Smooth muscle cell (in vitro differentiated cells): ENCODE results near the gene CYB5B. TPM values are rescaled to one million over a fixed set of nuclear protein-coding genes. Genes with fewer than 3 reads are reported as not detected.
A peak's percentile ranks its signal among the peaks of the same experiment; 100 is the strongest.

Experiments
- DNase-seq: peaks from one replicate; lab custom pipeline; 2025; ENCODE audit not compliant: unreplicated experiment; lab: John Stamatoyannopoulos, UW
- H2AFZ ChIP-seq: fragments of 200-600 bp; sonication (generic); 2 replicates; pipeline ENCODE4 v1.6.0; 2016; ENCODE audit warnings: antibody characterized with exemption, low read depth, mild to moderate bottlenecking
- H3F3A ChIP-seq: fragments of 200-600 bp; sonication (generic); 2 replicates; pipeline ENCODE4 v1.6.0; 2017; ENCODE audit warnings: antibody characterized with exemption, low read depth
- H3K27ac ChIP-seq: fragments of 200-600 bp; sonication (generic); 2 replicates; pipeline ENCODE4 v1.5.1; 2016; ENCODE audit warnings: low read depth, mild to moderate bottlenecking
- H3K27me3 ChIP-seq: fragments of 200-600 bp; sonication (generic); 2 replicates; pipeline ENCODE4 v1.6.1; 2016; ENCODE audit warnings: low read depth, mild to moderate bottlenecking
- H3K36me3 ChIP-seq: fragments of 200-600 bp; sonication (generic); 2 replicates; pipeline ENCODE4 v1.5.1; 2016; ENCODE audit warnings: low read depth
- H3K4me1 ChIP-seq: fragments of 200-600 bp; sonication (generic); 2 replicates; pipeline ENCODE4 v1.5.1; 2016; ENCODE audit warnings: low read depth
- H3K4me2 ChIP-seq: fragments of 200-600 bp; sonication (generic); 2 replicates; pipeline ENCODE4 v1.6.0; 2016; ENCODE audit warnings: mild to moderate bottlenecking
- H3K4me3 ChIP-seq: fragments of 200-600 bp; sonication (generic); 2 replicates; pipeline ENCODE4 v1.5.1; 2016; ENCODE audit warnings: mild to moderate bottlenecking
- H3K79me2 ChIP-seq: fragments of 200-600 bp; sonication (generic); 2 replicates; pipeline ENCODE4 v1.6.0; 2016; ENCODE audit warnings: low read depth, mild to moderate bottlenecking
- H3K9ac ChIP-seq: fragments of 200-600 bp; sonication (generic); 2 replicates; pipeline ENCODE4 v1.6.0; 2016; ENCODE audit warnings: low read depth
- H3K9me3 ChIP-seq: fragments of 200-600 bp; sonication (generic); replicated peaks from 2 replicates; pipeline ENCODE4 v1.5.1; 2016; ENCODE audit warnings: low read depth
- H4K20me1 ChIP-seq: fragments of 200-600 bp; sonication (generic); 2 replicates; pipeline ENCODE4 v1.6.0; 2016; ENCODE audit warnings: low read depth
- CTCF ChIP-seq: fragments of 200-600 bp; sonication (generic); IDR thresholded peaks from 2 replicates; pipeline ENCODE4 v1.5.1; 2017; ENCODE audit warnings: borderline replicate concordance, mild to moderate bottlenecking, antibody characterized with exemption; ENCODE audit not compliant: insufficient read depth, poor library complexity, severe bottlenecking
- WGBS: methylation state at CpG from one replicate; pipeline ENCODE4 v1.1.7; 2016; ENCODE audit warnings: low lambda C conversion rate; 5-methylcytosine and 5-hydroxymethylcytosine counted together
- polyA plus RNA-seq: library from polyadenylated mRNA; unstranded; fragments of >200 nt; fragmentation: Nextera tagmentation; extraction: Ambion mirVana; gene quantifications from 2 replicates; pipeline ENCODE4 v1.2.1, GENCODE V29; 2016
- total RNA-seq: library from RNA; depleted of rRNA; stranded (reverse); fragments of >200 nt; gene quantifications from 2 replicates; pipeline ENCODE4 v1.2.3, GENCODE V29; 2014

The CYB5B gene
- total and polyA plus RNA-seq, 2 experiments from 2014 or later, result 64.0 to 99.8 TPM

GRCh38 chr16:69465083-69465721 is 40.8 kb downstream of the CYB5B start:
- H3K9me3 ChIP-seq, result no peaks in the 10 kb centered on the region
- H3K4me3 ChIP-seq, result no peak overlapping the region
- no peaks in the 10 kb centered on the region for H3K27me3 ChIP-seq
- no peak overlapping the region for H2AFZ ChIP-seq
- no peak overlapping the region for H3K4me2 ChIP-seq
- no peak for DNase-seq
- no peaks in the 10 kb centered on the region for H3K4me1 ChIP-seq
- TF ChIP-seq CTCF, result no peak
- peaks cover 9% of the 10 kb centered on the region for H3F3A ChIP-seq
- 53% methylated on average over 6 of the region's 6 CpGs for WGBS
- H3K27ac ChIP-seq, result peak overlapping the region; percentile 11
- H3K36me3 ChIP-seq, result no peaks in the 10 kb centered on the region
- H3K9ac ChIP-seq, result no peak overlapping the region
- no peaks in the 10 kb centered on the region for H4K20me1 ChIP-seq
- H3K79me2 ChIP-seq, result no peaks in the 10 kb centered on the region

- H3F3A ChIP-seq, result peaks cover 9% of the 10 kb centered on the region
- WGBS, result 92% methylated on average over 6 of the region's 6 CpGs
- no peaks in the 10 kb centered on the region for H3K79me2 ChIP-seq
- DNase-seq, result no peak
- no peak for TF ChIP-seq CTCF
- H3K4me3 ChIP-seq, result no peak overlapping the region
- H4K20me1 ChIP-seq, result no peaks in the 10 kb centered on the region
- H3K27me3 ChIP-seq, result no peaks in the 10 kb centered on the region
- no peak overlapping the region for H2AFZ ChIP-seq
- H3K4me2 ChIP-seq, result no peak overlapping the region
- no peaks in the 10 kb centered on the region for H3K36me3 ChIP-seq
- H3K9ac ChIP-seq, result no peak overlapping the region
- peak overlapping the region; percentile 11 for H3K27ac ChIP-seq
- no peaks in the 10 kb centered on the region for H3K4me1 ChIP-seq
- H3K9me3 ChIP-seq, result no peaks in the 10 kb centered on the region
These were observed 41.5 kb downstream of the CYB5B start for GRCh38 chr16:69465881-69466280.

- Histone ChIP-seq H3K9me3 (no peaks in the 10 kb centered on the region), H3K4me3 (no peak overlapping the region), H3K4me1 (no peaks in the 10 kb centered on the region), H3K79me2 (no peaks in the 10 kb centered on the region), H3F3A (peaks cover 9% of the 10 kb centered on the region), H3K4me2 (no peak overlapping the region), H4K20me1 (no peaks in the 10 kb centered on the region), H2AFZ (no peak overlapping the region), H3K27ac (no peak overlapping the region), H3K9ac (no peak overlapping the region), H3K27me3 (no peaks in the 10 kb centered on the region), H3K36me3 (no peaks in the 10 kb centered on the region)
- no peak for DNase-seq
- 67% methylated on average over 2 of the region's 2 CpGs for WGBS
- TF ChIP-seq CTCF, result no peak
These were observed 42.1 kb downstream of the CYB5B start for GRCh38 chr16:69466547-69466946.

GRCh38 chr16:69467080-69467479 is 42.7 kb downstream of the CYB5B start:
- no peak overlapping the region for H3K4me3 ChIP-seq
- no peak overlapping the region for H3K9ac ChIP-seq
- no peaks in the 10 kb centered on the region for H4K20me1 ChIP-seq
- H2AFZ ChIP-seq, result no peak overlapping the region
- H3K9me3 ChIP-seq, result no peaks in the 10 kb centered on the region
- 94% methylated on average over 1 of the region's 1 CpG for WGBS
- H3K36me3 ChIP-seq, result no peaks in the 10 kb centered on the region
- no peaks in the 10 kb centered on the region for H3K79me2 ChIP-seq
- H3K27me3 ChIP-seq, result no peaks in the 10 kb centered on the region
- no peak for TF ChIP-seq CTCF
- no peak overlapping the region for H3K27ac ChIP-seq
- no peak overlapping the region for H3K4me2 ChIP-seq
- peaks cover 9% of the 10 kb centered on the region for H3F3A ChIP-seq
- no peak for DNase-seq
- H3K4me1 ChIP-seq, result no peaks in the 10 kb centered on the region
